ENCODE results near the gene TUBGCP4.

TUBGCP4 gene

GRCh38 chr15:43406189-43406588, 35.3 kb downstream of the TUBGCP4 start:
- no peak for DNase-seq

GRCh38 chr15:43406808-43407207, 35.9 kb downstream of the TUBGCP4 start:
- DNase-seq = no peak

GRCh38 chr15:43408789-43409188, 37.9 kb downstream of the TUBGCP4 start:
- DNase-seq = no peak

GRCh38 chr15:43410572-43411214, 39.8 kb downstream of the TUBGCP4 start:
- DNase-seq = no peak

- DNase-seq = no peak
Observed at GRCh38 chr15:43412096-43412495, 41.2 kb downstream of the TUBGCP4 start.

GRCh38 chr15:43414196-43414595, 43.3 kb downstream of the TUBGCP4 start:
- no peak for DNase-seq

GRCh38 chr15:43420435-43420834, 49.5 kb downstream of the TUBGCP4 start:
- no peak for DNase-seq

GRCh38 chr15:43420876-43421275, 50.0 kb downstream of the TUBGCP4 start:
- DNase-seq = no peak

GRCh38 chr15:43423793-43424192, 52.9 kb downstream of the TUBGCP4 start:
- DNase-seq = no peak

- no peak for DNase-seq
Observed at GRCh38 chr15:43429687-43430086, 58.8 kb downstream of the TUBGCP4 start.

- DNase-seq = no peak
Observed at GRCh38 chr15:43433165-43433564, 62.3 kb downstream of the TUBGCP4 start.

- DNase-seq = no peak
Observed at GRCh38 chr15:43433661-43434303, 62.9 kb downstream of the TUBGCP4 start.

GRCh38 chr15:43434446-43434845, 63.5 kb downstream of the TUBGCP4 start:
- no peak for DNase-seq

GRCh38 chr15:43436395-43436794, 65.5 kb downstream of the TUBGCP4 start:
- no peak for DNase-seq

- DNase-seq = no peak
Observed at GRCh38 chr15:43439268-43439667, 68.4 kb downstream of the TUBGCP4 start.

GRCh38 chr15:43440721-43441281, 69.9 kb downstream of the TUBGCP4 start:
- peak; percentile 9 to 19 for DNase-seq

GRCh38 chr15:43441316-43441715, 70.4 kb downstream of the TUBGCP4 start:
- DNase-seq = no peak

- DNase-seq = no peak
Observed at GRCh38 chr15:43446344-43446743, 75.4 kb downstream of the TUBGCP4 start.

- DNase-seq = no peak
Observed at GRCh38 chr15:43449981-43450380, 79.1 kb downstream of the TUBGCP4 start.
